IMR-90 (cell line): ENCODE results near the gene H6PD. TPM values are rescaled to one million over a fixed set of nuclear protein-coding genes. Genes with fewer than 3 reads are reported as not detected.

Source experiments
- ATAC-seq: fragments of 200-7000 bp; cut with Tn5 transposase; 2 replicates; pipeline ENCODE4 v1.9.1; 2020; ENCODE audit warnings: low read depth, mild to moderate bottlenecking, moderate library complexity
- BruUV-seq: library from RNA; stranded (reverse); fragments of 400-500 nt; replicated peaks from 2 replicates; lab custom pipeline; 2021; lab: Mats Ljungman, UMichigan
- CTCF ChIA-PET: fragments of 300-600 bp; formaldehyde crosslinking; extraction: SDS; loops from one replicate; lab custom pipeline; 2021; ENCODE audit warnings: antibody characterized with exemption; lab: Yijun Ruan, JAX
- POLR2A ChIA-PET: fragments of 300-600 bp; sonication (Branson Sonifier 250); formaldehyde crosslinking; loops from one replicate; lab custom pipeline; 2022; ENCODE audit warnings: antibody characterized with exemption; ENCODE audit not compliant: unreplicated experiment; lab: Charles Lee
- DNase-seq: peaks from one replicate; pipeline ENCODE4 v3.0.0; 2013
- H2AFZ ChIP-seq: replicated peaks from 2 replicates; pipeline ENCODE3; 2013; ENCODE audit warnings: low read length, mild to moderate bottlenecking; ENCODE audit not compliant: poor library complexity
- H2AK5ac ChIP-seq: 2 replicates; pipeline ENCODE4 v1.6.1; 2013; ENCODE audit warnings: low read depth, low read length, inconsistent platforms
- H2AK9ac ChIP-seq: replicated peaks from 2 replicates; pipeline ENCODE3; 2013; ENCODE audit warnings: mild to moderate bottlenecking, low read depth, low read length, moderate library complexity; ENCODE audit not compliant: poor library complexity
- H2BK120ac ChIP-seq: 2 replicates; pipeline ENCODE4 v1.6.1; 2013; ENCODE audit warnings: low read depth, low read length, inconsistent platforms
- H2BK15ac ChIP-seq: 3 replicates; pipeline ENCODE4 v1.6.1; 2013; ENCODE audit warnings: low read depth, low read length, inconsistent platforms
- H2BK20ac ChIP-seq: 2 replicates; pipeline ENCODE4 v1.6.1; 2013; ENCODE audit warnings: low read depth, mild to moderate bottlenecking, inconsistent platforms, low read length, moderate library complexity
- H2BK5ac ChIP-seq: 2 replicates; pipeline ENCODE4 v1.6.1; 2013; ENCODE audit warnings: mild to moderate bottlenecking, low read depth, low read length, inconsistent platforms; ENCODE audit not compliant: poor library complexity, severe bottlenecking
- H3K14ac ChIP-seq: replicated peaks from 2 replicates; pipeline ENCODE4 v1.6.1; 2013; ENCODE audit warnings: low read depth, low read length, inconsistent platforms
- H3K18ac ChIP-seq: 2 replicates; pipeline ENCODE4 v1.6.1; 2013; ENCODE audit warnings: low read depth, low read length, control low read depth
- H3K23ac ChIP-seq: 2 replicates; pipeline ENCODE4 v1.6.1; 2013; ENCODE audit warnings: low read depth, low read length, inconsistent platforms
- H3K27ac ChIP-seq: 2 replicates; pipeline ENCODE4 v1.5.1; 2013; ENCODE audit warnings: mild to moderate bottlenecking, control low read depth, low read length; ENCODE audit not compliant: insufficient read depth
- H3K27me3 ChIP-seq: 2 replicates; pipeline ENCODE4 v1.6.1; 2013; ENCODE audit warnings: low read length; ENCODE audit not compliant: control insufficient read depth, insufficient read depth
- H3K36me3 ChIP-seq: 2 replicates; pipeline ENCODE4 v1.6.1; 2013; ENCODE audit warnings: low read length, mixed read lengths; ENCODE audit not compliant: control insufficient read depth, insufficient read depth
- H3K4ac ChIP-seq: 2 replicates; pipeline ENCODE4 v1.6.1; 2013; ENCODE audit warnings: low read depth, low read length, inconsistent platforms
- H3K4me1 ChIP-seq: 2 replicates; pipeline ENCODE4 v1.6.1; 2013; ENCODE audit warnings: low read length, mixed read lengths; ENCODE audit not compliant: control insufficient read depth, insufficient read depth
- H3K4me2 ChIP-seq: 2 replicates; pipeline ENCODE4 v1.6.1; 2013; ENCODE audit warnings: low read depth, mild to moderate bottlenecking, control low read depth, low read length, moderate library complexity
- H3K4me3 ChIP-seq: 2 replicates; pipeline ENCODE4 v1.5.1; 2013; ENCODE audit warnings: low read depth, mild to moderate bottlenecking, control low read depth, low read length, moderate library complexity; ENCODE audit not compliant: insufficient read depth
- H3K56ac ChIP-seq: 2 replicates; pipeline ENCODE4 v1.6.1; 2013; ENCODE audit warnings: low read length, inconsistent platforms; ENCODE audit not compliant: insufficient read depth; ENCODE audit errors: extremely low read depth
- H3K79me1 ChIP-seq, 2 experiments: 2 replicates each; pipeline ENCODE4 v1.6.1; 2013; ENCODE audit warnings: low read length in 2 of 2, inconsistent platforms in 1 of 2, low read depth in 1 of 2
- H3K9ac ChIP-seq: 2 replicates; pipeline ENCODE4 v1.6.1; 2013; ENCODE audit warnings: low read depth, low read length, control low read depth
- H3K9me1 ChIP-seq: 2 replicates; pipeline ENCODE4 v1.6.1; 2013; ENCODE audit warnings: low read length, inconsistent platforms; ENCODE audit not compliant: insufficient read depth
- H3K9me3 ChIP-seq: 2 replicates; pipeline ENCODE4 v1.6.1; 2013; ENCODE audit warnings: low read length; ENCODE audit not compliant: control insufficient read depth, insufficient read depth
- H4K20me1 ChIP-seq: 2 replicates; pipeline ENCODE4 v1.6.1; 2013; ENCODE audit warnings: low read length, inconsistent platforms; ENCODE audit not compliant: insufficient read depth
- H4K5ac ChIP-seq: 2 replicates; pipeline ENCODE4 v1.6.1; 2013; ENCODE audit warnings: mild to moderate bottlenecking, low read depth, low read length, control low read depth
- H4K8ac ChIP-seq, 2 experiments: 2 replicates each; pipeline ENCODE4 v1.6.1; 2013; ENCODE audit warnings: low read depth in 2 of 2, low read length in 2 of 2, control low read depth in 1 of 2, inconsistent platforms in 1 of 2
- H4K91ac ChIP-seq: 2 replicates; pipeline ENCODE4 v1.6.1; 2013; ENCODE audit warnings: low read depth, low read length, inconsistent platforms; ENCODE audit not compliant: insufficient read depth
- BHLHE40 ChIP-seq: fragments of 150-350 bp; IDR thresholded peaks from 2 replicates; pipeline ENCODE4 v1.6.1; 2016; ENCODE audit warnings: mild to moderate bottlenecking, low read depth, low read length
- CEBPB ChIP-seq: IDR thresholded peaks from 2 replicates; pipeline ENCODE4 v1.6.1; 2012; ENCODE audit warnings: low read depth, low read length, improper control_type of control experiment
- CHD1 ChIP-seq: IDR thresholded peaks from 2 replicates; pipeline ENCODE4 v1.6.1; 2012; ENCODE audit warnings: low read depth, low read length, improper control_type of control experiment
- FOS ChIP-seq: fragments of 150-350 bp; IDR thresholded peaks from 2 replicates; pipeline ENCODE4 v1.6.1; 2016; ENCODE audit warnings: low read depth, low read length
- MAFK ChIP-seq: IDR thresholded peaks from 2 replicates; pipeline ENCODE4 v1.6.1; 2012; ENCODE audit warnings: low read depth, low read length, improper control_type of control experiment
- MAZ ChIP-seq: IDR thresholded peaks from 2 replicates; pipeline ENCODE4 v1.6.1; 2012; ENCODE audit warnings: low read depth, mild to moderate bottlenecking, low read length, improper control_type of control experiment, moderate library complexity, borderline replicate concordance
- MXI1 ChIP-seq: IDR thresholded peaks from 2 replicates; pipeline ENCODE4 v1.6.1; 2012; ENCODE audit warnings: low read depth, mild to moderate bottlenecking, low read length, moderate library complexity, borderline replicate concordance
- RAD21 ChIP-seq: IDR thresholded peaks from 2 replicates; pipeline ENCODE4 v1.6.1; 2012; ENCODE audit warnings: low read length, improper control_type of control experiment
- RFX5 ChIP-seq: IDR thresholded peaks from 2 replicates; pipeline ENCODE4 v1.8.0; 2012; ENCODE audit warnings: low read depth, mild to moderate bottlenecking, low read length, moderate library complexity
- SMC3 ChIP-seq: fragments of 150-350 bp; IDR thresholded peaks from 2 replicates; pipeline ENCODE4 v1.6.1; 2016; ENCODE audit warnings: low read depth, mild to moderate bottlenecking, antibody characterized with exemption, low read length, moderate library complexity
- WGBS, 2 experiments: methylation state at CpG; one replicate each; pipeline versions ENCODE4 v1.1.5 to v1.1.7; 2013; ENCODE audit warnings: missing lambda C conversion rate in 2 of 2; ENCODE audit not compliant: insufficient read length in 1 of 2; ENCODE audit errors: extremely low coverage in 2 of 2; 5-methylcytosine and 5-hydroxymethylcytosine counted together
- dilution Hi-C: fragments of 300-500 bp; cut with HindIII; formaldehyde crosslinking; loops from one replicate; pipeline ENCODE4 v1.14.3; 2018; ENCODE audit warnings: low sequenced_read_pairs; ENCODE audit not compliant: unreplicated experiment
- in situ Hi-C: fragments of 300-500 bp; cut with MboI; formaldehyde crosslinking; loops from 3 replicates; pipeline ENCODE4 v1.14.3; 2019; ENCODE audit warnings: low sequenced_read_pairs, inconsistent platforms, mixed read lengths
- intact Hi-C: fragments of 100-400 bp; cut with micrococcal nuclease; formaldehyde crosslinking; loops from 2 replicates; pipeline ENCODE4 v1.10.0; 2022
- polyA plus RNA-seq, 3 experiments: library from polyadenylated mRNA; depleted of rRNA; stranded (reverse); fragments of >200 nt; gene quantifications; 2 replicates each; pipeline ENCODE4 v1.2.3, GENCODE V29; 2012; ENCODE audit warnings: low replicate concordance in 1 of 3
- total RNA-seq: library from RNA; depleted of rRNA; stranded (reverse); fragments of >200 nt; gene quantifications from 2 replicates; pipeline ENCODE4 v1.2.3, GENCODE V29; 2012
- TF ChIP-seq, protein P1 (sequence below): fragments of 150-350 bp; IDR thresholded peaks from 2 replicates; pipeline ENCODE4 v1.6.1; 2017; ENCODE audit warnings: mild to moderate bottlenecking, antibody characterized with exemption, low read length, low read depth
- TF ChIP-seq, protein P2 (sequence below): conservative IDR thresholded peaks from 2 replicates; pipeline ENCODE4 v1.5.1; 2012; ENCODE audit warnings: mild to moderate bottlenecking, low read depth, low read length, improper control_type of control experiment

Gene H6PD
- total and polyA plus RNA-seq, 2 of the 4 experiments (the other 2 are of a cell fraction) = 9.3 to 22.1 TPM

DNA sequence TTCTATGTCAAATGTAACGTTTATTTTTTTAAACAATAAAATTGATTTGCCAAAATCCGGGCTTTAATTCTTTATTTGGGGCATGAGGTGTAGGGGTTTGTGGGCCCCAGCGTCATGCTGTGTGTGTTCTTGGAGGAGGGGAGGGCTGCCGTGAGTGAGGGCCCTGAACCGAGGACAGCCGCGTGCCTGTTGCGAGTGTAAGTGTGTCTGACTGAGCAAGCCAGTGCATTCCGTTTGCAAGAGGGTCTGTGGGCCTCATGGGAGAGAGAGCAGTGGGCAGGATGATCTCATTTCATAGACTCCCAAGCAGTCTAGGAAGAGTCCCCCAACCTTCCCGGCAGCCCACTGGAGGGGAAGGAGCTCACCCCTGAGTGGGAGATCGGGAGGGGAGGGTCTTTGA is 36.7 kb downstream of the H6PD start (continued):
- TF ChIP-seq SMC3 (no peak), CHD1 (no peak), MAFK (no peak)
- TF ChIP-seq, protein P1, sequence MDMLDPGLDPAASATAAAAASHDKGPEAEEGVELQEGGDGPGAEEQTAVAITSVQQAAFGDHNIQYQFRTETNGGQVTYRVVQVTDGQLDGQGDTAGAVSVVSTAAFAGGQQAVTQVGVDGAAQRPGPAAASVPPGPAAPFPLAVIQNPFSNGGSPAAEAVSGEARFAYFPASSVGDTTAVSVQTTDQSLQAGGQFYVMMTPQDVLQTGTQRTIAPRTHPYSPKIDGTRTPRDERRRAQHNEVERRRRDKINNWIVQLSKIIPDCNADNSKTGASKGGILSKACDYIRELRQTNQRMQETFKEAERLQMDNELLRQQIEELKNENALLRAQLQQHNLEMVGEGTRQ = no peak

DNA sequence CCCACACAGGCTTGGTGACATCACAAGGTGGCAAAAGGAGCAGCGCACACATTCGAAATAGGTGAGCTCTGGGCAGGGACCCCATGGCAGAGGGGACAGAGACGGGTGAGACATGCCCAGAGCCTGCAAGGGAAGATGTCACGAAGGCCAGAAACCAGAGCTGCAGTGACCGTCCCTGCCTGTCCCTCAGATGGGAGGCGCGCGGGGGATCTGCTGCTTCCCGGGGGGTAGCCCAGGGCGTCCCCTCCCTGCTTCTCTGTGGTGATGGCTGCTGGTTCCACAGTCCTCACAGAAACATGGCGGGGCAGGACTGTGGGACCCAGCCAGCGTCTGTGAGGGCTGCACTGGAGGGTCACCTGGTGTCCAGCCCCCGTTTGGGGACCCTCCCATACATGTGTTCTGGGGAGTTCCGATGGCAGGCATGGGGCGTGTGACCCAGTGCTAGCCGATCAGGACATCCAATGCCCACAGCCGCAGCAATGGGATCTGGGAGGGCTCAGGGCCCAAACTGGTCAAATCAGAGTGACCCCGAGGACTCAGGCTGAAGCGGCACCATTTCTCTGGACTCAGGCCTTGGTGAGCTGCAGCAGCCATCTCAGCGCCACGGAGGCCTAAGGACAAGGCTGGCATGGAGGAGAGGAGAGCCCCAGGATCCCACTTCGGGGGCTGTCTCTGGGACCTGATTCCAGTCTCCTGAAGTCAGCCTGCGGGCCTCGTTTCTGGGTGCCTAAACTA is 37.5 kb downstream of the H6PD start:
- dilution Hi-C loops = no loop called here
- Histone ChIP-seq H4K20me1 (no peaks in the 10 kb centered on the region), H3K14ac (no peak overlapping the region)
- TF ChIP-seq FOS (no peak), MAZ (no peak), SMC3 (no peak), RAD21 (no peak), MXI1 (no peak), CEBPB (no peak), RFX5 (no peak), BHLHE40 (no peak)
- TF ChIP-seq, protein P2, sequence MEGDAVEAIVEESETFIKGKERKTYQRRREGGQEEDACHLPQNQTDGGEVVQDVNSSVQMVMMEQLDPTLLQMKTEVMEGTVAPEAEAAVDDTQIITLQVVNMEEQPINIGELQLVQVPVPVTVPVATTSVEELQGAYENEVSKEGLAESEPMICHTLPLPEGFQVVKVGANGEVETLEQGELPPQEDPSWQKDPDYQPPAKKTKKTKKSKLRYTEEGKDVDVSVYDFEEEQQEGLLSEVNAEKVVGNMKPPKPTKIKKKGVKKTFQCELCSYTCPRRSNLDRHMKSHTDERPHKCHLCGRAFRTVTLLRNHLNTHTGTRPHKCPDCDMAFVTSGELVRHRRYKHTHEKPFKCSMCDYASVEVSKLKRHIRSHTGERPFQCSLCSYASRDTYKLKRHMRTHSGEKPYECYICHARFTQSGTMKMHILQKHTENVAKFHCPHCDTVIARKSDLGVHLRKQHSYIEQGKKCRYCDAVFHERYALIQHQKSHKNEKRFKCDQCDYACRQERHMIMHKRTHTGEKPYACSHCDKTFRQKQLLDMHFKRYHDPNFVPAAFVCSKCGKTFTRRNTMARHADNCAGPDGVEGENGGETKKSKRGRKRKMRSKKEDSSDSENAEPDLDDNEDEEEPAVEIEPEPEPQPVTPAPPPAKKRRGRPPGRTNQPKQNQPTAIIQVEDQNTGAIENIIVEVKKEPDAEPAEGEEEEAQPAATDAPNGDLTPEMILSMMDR = no peak

More for the DNA sequence above, 37.5 kb downstream of the H6PD start:
- Histone ChIP-seq H3K9ac (no peak overlapping the region), H3K4me2 (no peak overlapping the region), H3K27me3 (no peaks in the 10 kb centered on the region), H3K79me1 (0 out of 4 replicates have a peak, but pooled peaks cover 0 to 10% of the 10 kb centered on the region in 2 experiments), H2BK120ac (no peak overlapping the region), H3K9me3 (no peaks in the 10 kb centered on the region), H3K18ac (no peak overlapping the region), H2AK5ac (no peak overlapping the region), H2AFZ (no peak overlapping the region), H2BK5ac (no peak overlapping the region), H3K27ac (no peak overlapping the region), H3K9me1 (peaks cover 9% of the 10 kb centered on the region), H4K8ac (no peak overlapping the region), H4K91ac (no peak overlapping the region; the same call in 1 of the 2 replicates), H3K4me3 (no peak overlapping the region), H2BK15ac (0 out of 3 replicates have a peak overlapping the region, but pooled peaks have one; percentile 25), H3K23ac (no peak overlapping the region), H2BK20ac (no peak overlapping the region), H3K36me3 (peaks cover 2% of the 10 kb centered on the region; the same call in 1 of the 2 replicates), H3K4me1 (peaks cover 15% of the 10 kb centered on the region), H3K56ac (no peak overlapping the region), H3K4ac (no peak overlapping the region), H2AK9ac (no peak overlapping the region), H4K5ac (no peak overlapping the region)
- no peak for ATAC-seq
- in situ Hi-C loops = loop anchor here (10.0 kb wide), 1 partner anchor 303 kb away; no protein-coding TSS in a partner anchor
- 97% methylated on average over 14 of the region's 24 CpGs; no CpG with 5 or more reads in 1 of the 2 experiments for WGBS, 2 experiments
- CTCF ChIA-PET = interaction anchor here (1.1 kb wide), 1 partner anchor 17 kb away, joined by 4 read pairs; no protein-coding TSS in a partner anchor
- intact Hi-C loops = no loop called here
- DNase-seq = no peak
- POLR2A ChIA-PET = no interaction called here
- no TSS peak for BruUV-seq
